ENCODE results near the gene PTPRCAP. TPM values are rescaled to one million over a fixed set of nuclear protein-coding genes. Genes with fewer than 3 reads are reported as not detected.

The PTPRCAP gene
- total RNA-seq, 2 experiments from 2014 or later = 390 to 424 TPM

DNA sequence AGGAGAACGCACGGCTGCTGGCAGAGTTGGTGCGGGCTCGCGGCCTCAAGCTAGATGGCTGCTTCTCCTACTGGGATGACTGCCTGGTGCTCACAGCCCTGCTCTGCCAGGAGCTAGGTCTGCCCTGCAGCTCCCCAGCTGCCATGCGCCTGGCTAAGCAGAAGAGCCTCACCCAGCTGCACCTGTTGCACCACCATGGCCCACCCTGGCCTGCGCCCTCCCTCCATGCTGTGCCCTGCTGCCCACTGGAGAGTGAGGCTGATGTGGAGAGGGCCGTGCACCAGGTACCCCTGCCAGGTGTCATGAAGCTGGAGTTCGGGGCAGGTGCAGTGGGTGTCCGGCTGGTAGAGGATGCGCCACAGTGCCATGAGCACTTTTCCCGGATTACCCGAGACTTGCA lies 14.0 kb downstream of the PTPRCAP start:
- no peaks in the 10 kb centered on the region for H3K27me3 Mint-ChIP-seq
- H3K4me1 Mint-ChIP-seq = peaks cover 43% of the 10 kb centered on the region
- H3K9me3 Mint-ChIP-seq (ENCODE audit: low read depth) = no peaks in the 10 kb centered on the region
- H3K36me3 Mint-ChIP-seq = no peaks in the 10 kb centered on the region
- CTCF ChIA-PET = interaction anchor here (1.2 to 2.6 kb wide), 3 partner anchors 11 to 41 kb away, joined by 3 to 12 read pairs (median 5); partner anchors contain the start of gene RAD9A
- DNase-seq = no peak
- no peak overlapping the region for H3K4me3 Mint-ChIP-seq
- ATAC-seq = no peak
- H3K27ac Mint-ChIP-seq = no peak overlapping the region

DNA sequence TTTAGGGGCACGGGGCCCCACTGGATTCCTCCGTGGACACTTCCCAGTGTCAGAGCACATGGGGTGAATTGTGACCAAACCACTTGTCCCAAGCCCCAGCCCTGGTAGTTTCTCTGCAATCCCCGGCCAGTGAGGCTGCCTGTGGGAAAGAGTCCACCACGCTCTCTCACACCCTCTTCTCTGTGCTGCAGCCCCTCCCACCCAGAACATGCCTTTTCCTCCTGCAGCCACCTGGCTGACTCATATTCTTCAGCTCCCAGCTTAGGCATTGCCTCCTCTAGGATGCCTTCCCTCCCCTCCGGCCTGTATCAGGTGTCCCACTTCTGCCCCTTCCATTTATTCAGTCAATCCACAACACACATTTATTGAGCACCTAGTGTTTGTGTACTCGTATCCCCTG lies 14.6 kb downstream of the PTPRCAP start:
- CTCF ChIA-PET = interaction anchor here (0.9 to 2.6 kb wide), 3 partner anchors 10 to 32 kb away, joined by 3 to 12 read pairs (median 3); partner anchors contain the start of genes PTPRCAP and RAD9A
- H3K9me3 Mint-ChIP-seq (ENCODE audit: low read depth) = no peaks in the 10 kb centered on the region
- H3K36me3 Mint-ChIP-seq = no peaks in the 10 kb centered on the region

DNA sequence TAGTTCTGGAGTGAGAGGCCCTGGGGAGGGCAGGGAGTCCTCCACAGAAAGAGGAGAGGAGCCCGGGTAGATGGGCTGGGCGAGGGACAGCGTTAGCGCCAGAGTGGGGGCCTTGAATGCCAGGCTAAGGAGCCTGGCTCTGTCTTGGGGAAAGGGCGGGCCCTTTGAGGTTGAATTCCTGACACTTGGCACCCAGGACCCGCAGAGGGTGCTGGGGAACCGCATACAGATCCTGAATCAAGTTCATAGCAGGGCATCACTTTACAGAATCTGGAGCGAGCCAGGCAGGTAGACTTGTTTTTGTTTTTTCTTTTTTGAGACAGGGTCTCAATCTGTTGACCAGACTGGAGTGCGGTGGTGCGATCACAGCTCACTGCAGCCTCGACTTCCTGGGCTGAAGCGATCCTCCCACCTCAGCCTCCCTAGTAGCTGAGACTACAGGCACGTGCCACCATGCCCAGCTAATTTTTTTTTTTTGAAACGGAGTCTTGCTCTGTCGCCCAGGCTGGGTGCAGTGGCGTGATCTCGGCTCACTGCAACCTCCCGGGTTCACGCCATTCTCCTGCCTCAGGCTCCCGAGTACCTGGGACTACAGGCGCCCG lies 16.0 kb downstream of the PTPRCAP start:
- Mint-ChIP-seq H3K9me3 (ENCODE audit: low read depth) (no peaks in the 10 kb centered on the region), H3K4me3 (peak overlapping the region; percentile 51), H3K36me3 (no peaks in the 10 kb centered on the region), H3K27ac (peak overlapping the region; percentile 81), H3K27me3 (peaks cover under 1% of the 10 kb centered on the region), H3K4me1 (peaks cover 37% of the 10 kb centered on the region)
- ATAC-seq (no peak), DNase-seq (no peak)
- CTCF ChIA-PET = interaction anchor here (1.1 to 9.4 kb wide), 3 partner anchors 13 to 30 kb away, joined by 4 to 88 read pairs (median 34); partner anchors contain the start of genes PPP1CA, RAD9A and TBC1D10C

More for the DNA sequence above, 14.6 kb downstream of the PTPRCAP start:
- peaks cover 42% of the 10 kb centered on the region for H3K4me1 Mint-ChIP-seq
- DNase-seq (no peak), ATAC-seq (no peak)
- H3K27ac Mint-ChIP-seq = no peak overlapping the region
- no peaks in the 10 kb centered on the region for H3K27me3 Mint-ChIP-seq
- no peak overlapping the region for H3K4me3 Mint-ChIP-seq

DNA sequence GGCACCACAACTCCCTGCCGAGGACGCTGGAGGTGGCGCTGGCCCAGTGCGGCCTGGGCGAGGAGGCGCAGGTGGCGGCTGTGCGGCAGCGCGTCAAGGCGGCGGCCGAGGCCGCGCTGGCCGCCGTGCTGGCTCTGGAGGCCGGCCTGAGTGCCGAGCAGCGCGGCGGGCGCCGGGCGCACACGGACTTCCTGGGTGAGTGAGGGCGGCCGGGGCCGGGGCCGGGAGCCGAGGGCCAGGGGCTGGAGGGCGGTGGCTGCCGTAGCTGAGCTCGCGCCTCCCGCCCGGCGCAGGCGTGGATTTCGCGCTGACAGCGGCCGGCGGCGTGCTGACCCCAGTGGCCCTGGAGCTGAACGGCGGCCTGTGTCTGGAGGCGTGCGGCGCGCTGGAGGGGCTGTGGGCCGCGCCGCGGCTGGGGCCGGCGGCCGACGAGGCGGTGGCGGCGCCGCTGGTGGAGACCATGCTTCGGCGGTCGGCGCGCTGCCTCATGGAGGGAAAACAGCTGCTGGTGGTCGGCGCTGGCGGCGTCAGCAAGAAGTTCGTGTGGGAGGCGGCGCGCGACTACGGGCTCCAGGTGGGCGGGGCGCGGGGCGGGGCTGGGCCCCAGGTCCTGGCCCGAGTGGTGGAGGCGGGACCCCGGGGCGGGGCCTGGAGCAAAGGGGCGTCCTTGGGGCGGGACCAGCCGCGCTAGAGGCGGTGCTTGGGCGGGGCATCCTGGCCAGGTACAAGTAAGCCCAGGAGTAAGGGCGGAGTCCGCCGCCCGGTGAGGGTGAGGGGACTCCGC lies 16.6 kb downstream of the PTPRCAP start:
- Mint-ChIP-seq H3K36me3 (no peaks in the 10 kb centered on the region), H3K4me3 (peak overlapping the region; percentile 63), H3K4me1 (peaks cover 43% of the 10 kb centered on the region), H3K27me3 (peaks cover 7% of the 10 kb centered on the region), H3K9me3 (ENCODE audit: low read depth) (no peaks in the 10 kb centered on the region), H3K27ac (peak overlapping the region; percentile 81)
- CTCF ChIA-PET = interaction anchor here (0.9 to 9.4 kb wide), 6 partner anchors 8 to 39 kb away, joined by 3 to 88 read pairs (median 4); partner anchors contain the start of genes PPP1CA, RAD9A, RPS6KB2 and TBC1D10C
- ATAC-seq (peak; percentile 93), DNase-seq (peak; percentile 98)

DNA sequence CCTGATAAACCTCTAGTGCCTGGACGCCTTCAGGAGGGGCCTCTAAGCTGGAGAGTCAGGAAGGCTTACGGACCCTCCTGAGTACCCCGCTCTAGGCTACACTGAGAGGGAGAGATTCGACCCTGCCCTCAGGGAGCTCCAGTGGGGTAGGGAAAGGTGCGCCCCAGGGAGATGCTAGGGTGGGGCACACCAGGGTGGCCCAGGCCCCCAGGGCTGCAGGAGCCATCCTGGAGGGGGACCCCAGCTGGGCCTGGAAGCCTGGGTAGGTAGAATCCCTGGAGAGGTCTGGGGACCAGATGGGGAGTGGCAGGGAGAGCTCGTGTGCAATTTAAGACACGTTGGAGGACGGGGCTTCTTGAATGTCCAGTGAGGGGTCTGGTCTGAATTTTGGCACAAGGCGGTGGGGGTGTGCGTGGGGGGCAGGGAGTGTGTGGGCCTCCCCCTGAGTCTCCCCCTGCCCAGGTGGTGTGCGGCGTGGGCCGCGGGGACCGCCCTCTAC lies 17.3 kb downstream of the PTPRCAP start:
- H3K4me3 Mint-ChIP-seq = peak overlapping the region; percentile 63
- H3K27me3 Mint-ChIP-seq = peaks cover 7% of the 10 kb centered on the region
- ATAC-seq (no peak), DNase-seq (no peak)
- CTCF ChIA-PET = interaction anchor here (0.6 to 9.4 kb wide), 8 partner anchors 8 to 58 kb away, joined by 3 to 88 read pairs (median 4); partner anchors contain the start of genes PPP1CA, RAD9A, RPS6KB2 and TBC1D10C
- no peaks in the 10 kb centered on the region for H3K36me3 Mint-ChIP-seq
- no peaks in the 10 kb centered on the region for H3K9me3 Mint-ChIP-seq (ENCODE audit: low read depth)
- H3K27ac Mint-ChIP-seq = peak overlapping the region; percentile 68
- peaks cover 44% of the 10 kb centered on the region for H3K4me1 Mint-ChIP-seq

DNA sequence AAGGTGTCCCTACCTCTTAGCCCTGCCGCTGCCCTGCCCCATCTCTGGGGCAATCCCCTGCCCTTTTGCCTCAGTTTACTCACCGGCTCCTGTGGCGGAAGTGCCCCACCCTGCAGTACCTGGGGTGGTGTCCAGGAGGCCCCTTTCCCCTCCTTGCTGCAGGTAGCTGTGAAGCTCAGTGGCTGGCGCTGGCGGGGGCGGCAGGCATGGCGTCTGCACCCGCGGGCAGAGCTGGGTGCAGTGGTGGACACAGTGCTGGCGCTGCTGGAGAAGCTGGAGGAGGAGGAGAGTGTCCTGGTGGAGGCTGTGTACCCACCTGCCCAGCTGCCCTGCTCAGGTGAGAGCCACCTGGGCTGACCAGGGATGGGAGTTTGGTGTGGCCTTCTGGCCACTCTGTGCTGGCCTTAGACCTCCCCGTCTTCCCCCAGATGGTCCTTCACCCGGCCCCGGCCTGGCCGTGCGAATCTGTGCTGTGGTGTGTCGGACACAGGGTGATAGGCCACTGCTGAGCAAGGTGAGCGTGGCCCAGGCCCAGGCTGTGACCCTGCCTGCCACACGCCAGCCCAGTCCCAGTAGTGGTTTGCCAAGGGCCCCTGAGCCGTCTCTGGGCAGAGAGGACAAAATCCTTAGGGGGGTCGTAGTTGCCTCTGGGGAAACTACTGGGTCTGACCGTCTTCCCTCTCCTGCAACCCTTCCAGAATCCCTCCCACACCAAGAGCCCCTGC lies 18.0 kb downstream of the PTPRCAP start:
- H3K27me3 Mint-ChIP-seq = peaks cover 7% of the 10 kb centered on the region
- H3K4me1 Mint-ChIP-seq = peaks cover 42% of the 10 kb centered on the region
- H3K36me3 Mint-ChIP-seq = no peaks in the 10 kb centered on the region
- no peak for DNase-seq
- H3K27ac Mint-ChIP-seq = no peak overlapping the region
- CTCF ChIA-PET = interaction anchor here (0.6 to 9.4 kb wide), 7 partner anchors 8 to 59 kb away, joined by 3 to 88 read pairs (median 3); partner anchors contain the start of genes PPP1CA, RAD9A and TBC1D10C
- peak overlapping the region; percentile 22 for H3K4me3 Mint-ChIP-seq
- H3K9me3 Mint-ChIP-seq (ENCODE audit: low read depth) = no peaks in the 10 kb centered on the region
- no peak for ATAC-seq

DNA sequence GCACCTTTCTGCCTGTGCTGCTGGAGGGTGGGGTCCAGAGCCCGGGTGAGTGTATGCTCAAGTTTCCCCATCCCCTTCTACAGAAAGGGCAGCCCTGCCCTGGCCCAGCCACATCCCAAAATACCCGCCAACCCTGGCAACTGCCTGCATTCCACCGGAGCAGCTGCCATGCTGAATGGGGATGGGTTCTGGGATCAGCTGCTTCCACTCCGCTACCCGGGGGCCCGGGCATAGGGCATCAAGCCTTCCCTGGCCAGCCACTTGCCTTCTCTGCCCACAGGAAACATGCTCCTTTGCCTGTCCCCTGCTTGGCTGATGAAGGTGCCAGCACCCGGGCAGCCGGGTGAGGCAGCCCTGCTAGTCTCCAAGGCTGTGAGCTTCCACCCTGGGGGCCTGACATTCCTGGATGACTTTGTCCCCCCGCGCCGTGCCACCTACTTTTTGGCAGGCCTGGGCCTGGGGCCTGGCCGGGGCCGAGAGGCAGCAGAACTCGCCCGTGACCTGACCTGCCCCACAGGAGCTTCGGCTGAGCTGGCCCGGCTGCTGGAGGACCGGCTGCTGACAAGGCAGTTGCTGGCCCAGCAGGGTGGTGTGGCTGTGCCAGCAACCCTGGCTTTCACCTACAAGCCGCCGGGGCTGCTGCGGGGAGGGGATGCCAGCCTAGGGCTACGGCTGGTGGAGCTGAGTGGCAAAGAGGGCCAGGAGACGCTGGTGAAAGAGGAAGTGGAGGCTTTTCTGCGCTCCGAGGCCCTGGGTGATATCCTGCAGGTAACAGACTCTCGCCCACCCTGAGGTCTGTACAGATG lies 18.8 kb downstream of the PTPRCAP start:
- H3K36me3 Mint-ChIP-seq = no peaks in the 10 kb centered on the region
- no peak overlapping the region for H3K27ac Mint-ChIP-seq
- CTCF ChIA-PET = interaction anchor here (1.1 to 9.4 kb wide), 4 partner anchors 10 to 27 kb away, joined by 3 to 88 read pairs (median 20); partner anchors contain the start of genes PPP1CA, RAD9A, RPS6KB2 and TBC1D10C
- no peaks in the 10 kb centered on the region for H3K9me3 Mint-ChIP-seq (ENCODE audit: low read depth)
- DNase-seq (no peak), ATAC-seq (no peak)
- peaks cover 7% of the 10 kb centered on the region for H3K27me3 Mint-ChIP-seq
- no peak overlapping the region for H3K4me3 Mint-ChIP-seq
- peaks cover 41% of the 10 kb centered on the region for H3K4me1 Mint-ChIP-seq

DNA sequence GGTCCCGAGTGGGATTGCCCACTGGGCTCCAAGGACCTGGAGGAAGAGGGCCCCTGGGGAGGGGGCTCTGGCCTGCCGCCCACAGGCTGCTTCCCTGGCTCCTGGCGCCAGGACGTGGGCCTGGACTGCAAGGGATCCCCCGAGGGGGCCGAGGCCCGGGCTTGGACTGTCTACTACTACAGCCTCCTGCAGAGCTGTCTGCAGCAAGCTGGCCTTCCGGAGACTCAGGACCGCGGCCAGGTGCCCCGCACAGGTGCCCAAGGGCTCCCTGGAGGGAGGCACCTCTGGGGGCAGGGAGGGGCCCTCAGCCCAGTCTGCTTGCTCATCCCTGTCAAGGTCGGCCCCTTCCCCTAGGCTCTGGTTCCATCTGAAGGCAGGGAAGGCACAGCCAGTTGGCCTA lies 20.1 kb downstream of the PTPRCAP start:
- H3K36me3 Mint-ChIP-seq = no peaks in the 10 kb centered on the region
- CTCF ChIA-PET = interaction anchor here (2.4 to 9.4 kb wide), 3 partner anchors 9 to 14 kb away, joined by 6 to 88 read pairs (median 34); partner anchors contain the start of genes PPP1CA, RPS6KB2 and TBC1D10C
- no peak overlapping the region for H3K4me3 Mint-ChIP-seq
- no peaks in the 10 kb centered on the region for H3K9me3 Mint-ChIP-seq (ENCODE audit: low read depth)
- ATAC-seq = no peak
- no peak overlapping the region for H3K27ac Mint-ChIP-seq
- H3K4me1 Mint-ChIP-seq = peaks cover 43% of the 10 kb centered on the region
- DNase-seq = no peak
- H3K27me3 Mint-ChIP-seq = peaks cover 7% of the 10 kb centered on the region

DNA sequence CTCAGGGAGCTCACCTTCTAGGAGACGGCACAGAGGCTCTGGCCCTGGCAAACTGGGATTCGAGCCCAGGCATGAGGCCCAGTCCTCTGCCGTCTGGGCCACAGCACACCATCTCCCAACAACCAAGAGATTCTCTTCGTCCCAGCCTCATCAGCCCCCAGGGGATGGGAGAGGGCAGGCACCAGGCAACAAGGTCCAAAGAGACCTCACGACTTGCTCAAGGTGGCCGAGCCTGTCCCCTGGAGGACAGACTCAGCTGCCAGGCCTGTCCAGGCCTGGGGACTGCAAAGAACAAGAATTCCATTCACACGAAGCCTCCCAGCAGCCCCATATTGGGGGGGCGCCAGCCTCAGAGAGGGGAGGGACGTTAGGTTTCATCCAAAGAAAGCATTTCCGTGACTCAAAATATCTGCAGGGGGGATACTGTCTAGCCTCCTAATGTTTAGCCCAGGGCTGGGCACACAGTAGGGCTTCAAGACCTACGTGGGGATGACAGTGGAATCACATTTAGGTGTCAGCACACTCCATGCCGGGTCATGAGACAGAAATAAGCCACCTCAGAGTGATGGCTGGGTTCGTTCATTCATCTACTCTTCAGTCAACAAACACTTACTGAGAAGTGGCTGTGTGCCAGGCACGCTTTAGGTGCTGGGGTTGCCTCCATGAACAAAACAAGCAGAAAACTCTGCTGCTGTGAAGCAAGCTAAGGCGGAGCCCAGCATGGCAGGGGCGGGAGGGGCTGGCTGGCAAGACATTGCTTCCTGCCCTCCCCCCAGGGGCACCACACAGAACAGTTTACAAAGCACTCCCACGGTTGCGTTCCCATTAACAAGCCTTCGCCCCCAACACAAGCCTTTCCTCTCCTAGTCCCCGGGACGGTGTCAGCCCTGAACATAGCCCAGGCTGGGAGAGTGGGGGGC lies 20.8 kb downstream of the PTPRCAP start:
- no peak for ATAC-seq
- H3K27me3 Mint-ChIP-seq = peaks cover 7% of the 10 kb centered on the region
- no peak for DNase-seq
- no peaks in the 10 kb centered on the region for H3K36me3 Mint-ChIP-seq
- CTCF ChIA-PET = interaction anchor here (2.4 to 9.4 kb wide), 3 partner anchors 8 to 14 kb away, joined by 6 to 88 read pairs (median 34); partner anchors contain the start of genes PPP1CA, RPS6KB2 and TBC1D10C
- H3K9me3 Mint-ChIP-seq (ENCODE audit: low read depth) = no peaks in the 10 kb centered on the region
- peak overlapping the region; percentile 5 for H3K4me3 Mint-ChIP-seq
- peaks cover 50% of the 10 kb centered on the region for H3K4me1 Mint-ChIP-seq
- H3K27ac Mint-ChIP-seq = no peak overlapping the region

DNA sequence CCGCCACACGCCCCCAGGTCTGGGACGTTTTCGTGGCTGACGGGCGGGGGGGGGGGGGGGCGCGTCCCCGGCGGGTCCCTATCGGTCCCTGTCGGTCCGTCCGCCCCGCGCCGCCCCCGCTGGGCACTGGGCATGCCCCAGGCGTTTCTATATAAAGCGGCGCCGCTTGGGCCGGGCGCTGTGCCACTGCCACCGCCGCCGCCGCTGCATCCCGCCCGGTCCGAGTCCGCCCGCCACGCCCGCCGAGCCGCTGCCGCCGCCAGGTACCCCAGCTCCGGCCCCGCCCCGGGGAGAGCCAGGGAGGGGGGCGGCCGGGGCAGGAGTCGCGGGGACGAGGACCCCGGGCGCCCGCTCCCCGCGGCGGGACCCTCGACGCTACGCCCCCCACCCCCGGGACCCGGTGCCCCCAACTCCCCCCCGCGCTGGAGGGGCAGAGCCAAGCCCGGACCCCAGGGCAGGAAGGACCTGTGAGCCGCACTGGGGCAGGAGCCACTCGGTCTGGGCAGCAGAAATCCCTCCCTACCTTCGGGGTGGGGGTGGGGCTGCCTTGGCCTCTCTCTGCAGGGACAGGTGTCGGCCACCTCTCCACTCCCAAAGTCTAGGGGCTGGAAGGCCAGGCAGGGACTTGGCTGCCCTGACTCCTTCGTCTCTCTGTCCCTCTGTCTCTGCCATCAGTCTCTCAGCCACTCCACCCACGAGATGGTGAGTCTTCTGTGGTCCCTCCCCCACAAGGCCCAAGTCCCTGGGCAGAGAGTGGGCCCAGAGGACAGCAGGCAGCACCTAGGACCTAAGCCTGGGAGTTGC lies 21.8 kb downstream of the PTPRCAP start, which contains the start of gene CARNS1:
CARNS1 (plus strand) TSS at position 178 of the 804 bp plus-strand sequence; CDS start at position 700, 522 bp downstream.
- Mint-ChIP-seq H3K4me1 (peaks cover 54% of the 10 kb centered on the region), H3K9me3 (ENCODE audit: low read depth) (no peaks in the 10 kb centered on the region), H3K27me3 (peaks cover 7% of the 10 kb centered on the region), H3K4me3 (peak within 1 kb of the TSS; percentile 35), H3K27ac (peak within 1 kb of the TSS; percentile 54), H3K36me3 (peaks cover under 1% of the 10 kb centered on the region)
- CTCF ChIA-PET = interaction anchor here (9.4 kb wide), 1 partner anchor 13 kb away, joined by 88 read pairs; the partner anchor contains the start of genes PPP1CA and TBC1D10C
- no peak for ATAC-seq
- DNase-seq = no peak
